H1 (cell line): ENCODE results near the gene MYBPC1. TPM values are rescaled to one million over a fixed set of nuclear protein-coding genes. Genes with fewer than 3 reads are reported as not detected.

Source experiments
- CHD2 ChIP-seq: IDR thresholded peaks from 2 replicates; pipeline ENCODE4 v1.6.1; 2012; ENCODE audit warnings: low read length, improper control_type of control experiment
- CHD7 ChIP-seq: fragments of 300-600 bp; sonication (generic); IDR thresholded peaks from 2 replicates; pipeline ENCODE4 v1.7.1; 2012; ENCODE audit warnings: low read length, moderate library complexity, mild to moderate bottlenecking, inconsistent platforms; ENCODE audit not compliant: insufficient replicate concordance
- EP300 ChIP-seq, 2 experiments: IDR thresholded peaks; 1 replicate in 1 of 2; 2 replicates in 1 of 2; pipeline ENCODE4 v1.6.1; 2011 to 2012; ENCODE audit warnings: low read depth in 2 of 2, low read length in 2 of 2, mild to moderate bottlenecking in 2 of 2, borderline replicate concordance in 1 of 2, inconsistent platforms in 1 of 2, moderate library complexity in 1 of 2
- FOSL1 ChIP-seq: IDR thresholded peaks from 2 replicates; pipeline ENCODE4 v1.6.1; 2011; ENCODE audit warnings: mild to moderate bottlenecking, low read depth, low read length, moderate library complexity; ENCODE audit not compliant: insufficient read depth
- HDAC6 ChIP-seq: IDR thresholded peaks from one replicate; pipeline ENCODE4 v1.7.1; 2012; ENCODE audit warnings: low read depth, mild to moderate bottlenecking, inconsistent platforms, low read length, moderate library complexity
- KDM1A ChIP-seq: fragments of 200-600, 300-600 bp; sonication (generic); IDR thresholded peaks from 2 replicates; pipeline ENCODE4 v1.7.1; 2016; ENCODE audit warnings: mild to moderate bottlenecking, low read length, borderline replicate concordance
- MAFK ChIP-seq: IDR thresholded peaks from 2 replicates; pipeline ENCODE4 v1.6.1; 2012; ENCODE audit warnings: low read depth, mild to moderate bottlenecking, improper control_type of control experiment, low read length
- POLR2A ChIP-seq, 2 experiments: IDR thresholded peaks; 1 replicate in 1 of 2; 2 replicates in 1 of 2; pipeline ENCODE4 v1.6.1; 2011; ENCODE audit warnings: low read depth in 2 of 2, low read length in 2 of 2, mild to moderate bottlenecking in 2 of 2; ENCODE audit errors: control extremely low read depth in 1 of 2
- SIX5 ChIP-seq: IDR thresholded peaks from 2 replicates; pipeline ENCODE4 v1.6.1; 2011; ENCODE audit warnings: mild to moderate bottlenecking, low read depth, low read length
- SP2 ChIP-seq: IDR thresholded peaks from 2 replicates; pipeline ENCODE4 v1.6.1; 2012; ENCODE audit warnings: mild to moderate bottlenecking, low read length, inconsistent platforms
- polyA plus RNA-seq, 7 experiments: library from polyadenylated mRNA; depleted of rRNA in 3 of 7; stranded (reverse) in 5 of 7; unstranded in 2 of 7; fragments of >200 nt in 5 of 7; fragments of 200-250 nt in 2 of 7; gene quantifications; 1 replicate in 5 of 7; 2 replicates in 1 of 7; 4 replicates in 1 of 7; pipeline versions ENCODE4 v1.2.1 to v1.2.3, GENCODE V29; 2011 to 2013; ENCODE audit warnings: missing spikeins in 2 of 7, mixed read lengths in 2 of 7
- total RNA-seq: library from RNA; stranded (reverse); fragmentation: NEBNext Ultra II Directional; extraction: Animal tissue kit (Norgen Biotek cat#: 25700); gene quantifications from 2 replicates; pipeline ENCODE4 v1.2.1, GENCODE V29; 2021
- TF ChIP-seq, protein P1 (sequence below): IDR thresholded peaks from 2 replicates; pipeline ENCODE4 v1.6.1; 2011; ENCODE audit warnings: low read depth, mild to moderate bottlenecking, low read length; ENCODE audit not compliant: insufficient read depth

Gene MYBPC1
- total and polyA plus RNA-seq, 2 of the 8 experiments (the other 6 are each of a cell fraction or from before 2014, with no cell fraction given), result not detected

GRCh38 chr12:101594700-101595099, at the start of gene MYBPC1 (continued):
- TF ChIP-seq CHD7, result no peak
- no peak for TF ChIP-seq HDAC6
- TF ChIP-seq MAFK, result no peak
- TF ChIP-seq CHD2, result no peak
- TF ChIP-seq FOSL1, result no peak
- TF ChIP-seq, protein P1, sequence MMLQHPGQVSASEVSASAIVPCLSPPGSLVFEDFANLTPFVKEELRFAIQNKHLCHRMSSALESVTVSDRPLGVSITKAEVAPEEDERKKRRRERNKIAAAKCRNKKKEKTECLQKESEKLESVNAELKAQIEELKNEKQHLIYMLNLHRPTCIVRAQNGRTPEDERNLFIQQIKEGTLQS, result no peak
- no peak for TF ChIP-seq SIX5
- TF ChIP-seq POLR2A (IDR thresholded peaks at IDR 0.05; ENCODE audit: control extremely low read depth in 1 of 2, low read depth in 2 of 2, low read length in 2 of 2), result no peak
- TF ChIP-seq KDM1A, result no peak
- no peak for TF ChIP-seq SP2
- no peak for TF ChIP-seq EP300 (IDR thresholded peaks at IDR 0.05; ENCODE audit: borderline replicate concordance in 1 of 2, low read depth in 2 of 2, low read length in 2 of 2)
